ENCODE measurements around the gene TMEM117.

TMEM117 gene

GRCh38 chr12:43835656-43836474, at the start of gene TMEM117:
Gene TMEM117, plus strand, starts transcription at chr12:43836081.
- DNase-seq: no peak

DNA sequence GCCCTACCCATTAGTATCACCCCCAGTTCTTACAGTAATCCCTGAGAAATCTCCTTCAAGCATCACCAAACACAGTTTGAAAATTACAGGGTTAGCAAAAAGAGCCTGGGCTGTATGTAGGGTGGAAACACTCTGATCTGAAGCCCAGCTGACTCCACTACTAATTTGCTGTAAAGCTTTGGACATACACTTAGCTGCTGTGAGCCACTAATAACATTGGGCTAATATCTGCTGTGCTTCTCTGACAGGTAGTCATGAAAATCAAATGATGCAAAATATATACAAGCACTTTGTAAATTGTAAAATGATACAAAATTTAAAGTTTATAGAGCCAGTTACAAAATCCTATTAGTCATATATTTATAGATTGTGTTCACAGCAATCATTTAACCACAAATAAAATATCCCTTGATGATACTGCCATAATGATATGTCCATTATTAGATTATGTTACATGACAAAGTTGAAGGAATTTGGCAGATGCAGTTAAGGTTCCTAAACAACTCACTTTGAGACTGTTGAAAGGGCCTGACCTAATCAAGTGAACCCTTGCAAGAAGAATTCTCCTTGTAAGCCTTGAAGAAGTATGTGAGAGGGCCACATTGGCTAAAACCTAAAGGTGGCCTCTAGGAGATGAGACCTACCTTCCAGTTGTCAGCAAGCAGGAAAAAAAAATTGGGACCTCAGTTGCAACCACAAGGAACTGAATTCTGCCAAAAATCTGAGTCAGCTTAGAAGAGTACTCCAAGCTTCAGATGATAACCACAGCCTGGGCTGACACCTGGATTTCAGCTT, 48.8 kb upstream of the TMEM117 start:
- no peak for DNase-seq

DNA sequence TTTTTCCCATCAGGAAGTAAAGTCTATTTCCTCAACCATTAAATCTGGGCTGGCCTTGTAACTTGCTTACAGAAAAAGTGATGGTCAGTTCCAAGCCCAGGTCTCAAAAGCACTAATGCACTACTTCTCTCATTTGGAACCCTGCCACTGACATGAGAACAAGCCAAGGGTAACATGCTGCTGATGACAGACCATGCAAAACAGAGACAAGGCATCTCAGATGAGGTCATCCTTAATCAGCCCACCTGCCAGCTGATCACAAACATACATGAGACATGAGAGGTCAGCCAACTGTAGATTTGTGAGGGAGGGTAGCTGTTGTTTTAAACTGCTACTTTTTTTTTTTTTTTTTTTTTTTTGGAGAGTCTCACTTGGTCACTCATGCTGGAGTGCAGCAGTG, 45.9 kb upstream of the TMEM117 start:
- no peak for DNase-seq

GRCh38 chr12:43795716-43796280, 40.1 kb upstream of the TMEM117 start:
- no peak for DNase-seq

DNA sequence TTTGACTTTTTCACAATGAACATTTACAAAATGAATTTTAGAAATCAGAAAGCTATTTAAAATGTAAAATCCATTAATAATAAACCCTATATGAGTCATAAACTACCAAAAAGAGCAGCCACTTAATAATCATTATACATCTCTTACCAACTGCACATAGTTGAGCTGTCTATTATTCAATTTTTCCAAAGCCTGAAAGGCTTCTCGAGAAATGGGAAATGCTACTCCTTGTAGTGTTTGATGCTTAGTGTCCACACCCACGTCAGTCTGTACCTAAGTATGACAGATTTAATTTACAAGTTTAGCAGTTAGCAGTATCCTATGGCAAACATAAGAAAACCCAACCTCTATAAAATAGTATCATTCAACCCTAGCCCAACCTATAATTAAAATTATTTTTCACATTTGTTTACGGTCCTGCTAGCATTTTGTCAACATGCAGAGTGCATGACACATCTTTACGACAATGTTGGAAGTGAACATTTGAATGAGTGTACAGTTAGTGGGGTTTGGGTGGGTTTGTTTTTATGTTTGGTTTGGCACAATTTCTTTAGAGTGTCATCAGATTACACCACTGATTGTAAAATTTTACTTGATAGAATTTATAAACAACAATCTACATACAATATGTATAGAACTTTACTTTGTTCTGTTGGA, 38.2 kb upstream of the TMEM117 start:
- DNase-seq: no peak

- DNase-seq: no peak
These were observed 30.6 kb upstream of the TMEM117 start for GRCh38 chr12:43805149-43805859.

GRCh38 chr12:43805860-43806736, 29.8 kb upstream of the TMEM117 start, which contains the start of gene TWF1:
Gene TWF1, minus strand, starts transcription at chr12:43806317. Its CDS starts 72 bp downstream, at chr12:43806245.
- DNase-seq: no peak

GRCh38 chr12:43806737-43807072, 29.2 kb upstream of the TMEM117 start:
- no peak for DNase-seq

DNA sequence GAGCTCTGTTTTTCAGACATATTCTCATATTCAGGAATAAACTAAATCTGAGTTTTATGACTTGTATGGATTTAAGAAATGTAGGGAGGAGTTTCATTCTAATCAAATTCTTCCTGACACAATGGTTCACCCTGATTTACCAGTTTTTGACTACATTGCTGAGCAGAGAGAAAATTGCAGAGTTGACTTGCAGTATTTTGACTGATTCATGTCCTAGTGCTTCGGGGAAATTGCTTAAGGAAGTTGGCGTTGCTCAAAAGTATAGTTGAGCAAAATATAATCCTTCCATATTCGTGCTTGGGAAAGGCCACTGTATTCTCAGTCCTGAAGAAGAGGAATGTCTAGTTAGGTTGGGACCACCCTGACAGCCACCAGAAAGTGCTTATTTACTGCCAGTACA, 28.5 kb upstream of the TMEM117 start:
- no peak for DNase-seq

DNA sequence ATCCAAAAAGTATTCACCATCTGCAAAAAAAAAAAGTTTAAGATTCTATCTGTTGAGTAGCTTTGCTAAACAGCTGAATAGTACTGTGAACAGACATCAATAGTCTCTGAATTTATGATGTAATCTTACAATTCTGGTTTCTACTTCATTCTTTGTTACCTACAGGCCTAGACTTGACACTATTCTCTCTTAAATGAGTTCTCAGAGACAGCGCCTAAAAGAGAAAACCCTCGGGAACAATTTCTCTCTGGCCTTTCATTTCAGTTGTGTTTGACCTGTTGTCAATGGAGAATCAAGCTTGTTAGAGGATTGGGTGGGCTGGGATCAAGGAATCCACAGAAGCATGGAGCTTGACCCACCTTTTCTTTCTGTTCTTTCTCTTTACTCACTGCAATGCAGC, 23.8 kb upstream of the TMEM117 start:
- no peak for DNase-seq

DNA sequence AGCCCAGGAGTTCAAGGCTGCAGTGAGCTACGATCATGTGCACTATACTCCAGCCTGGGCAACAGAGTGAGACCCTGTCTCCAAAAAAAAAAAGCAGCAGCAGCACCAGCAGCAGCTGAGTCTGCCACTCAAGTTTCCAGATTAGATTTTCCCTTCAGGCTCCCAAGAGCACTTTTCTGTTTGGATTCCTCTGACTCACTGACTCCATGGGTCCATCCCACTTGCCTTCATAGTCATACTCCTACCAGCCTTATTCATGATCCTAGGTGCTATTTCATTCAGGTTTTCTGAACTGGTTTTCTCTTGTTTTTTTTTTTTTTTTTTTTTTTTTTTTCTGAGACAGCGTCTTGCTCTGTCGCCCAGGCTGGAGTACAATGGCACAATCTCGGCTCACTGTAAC, 23.0 kb upstream of the TMEM117 start:
- no peak for DNase-seq

GRCh38 chr12:43815416-43815815, 20.5 kb upstream of the TMEM117 start:
- DNase-seq: no peak

GRCh38 chr12:43816168-43816567, 19.7 kb upstream of the TMEM117 start:
- DNase-seq: no peak

DNA sequence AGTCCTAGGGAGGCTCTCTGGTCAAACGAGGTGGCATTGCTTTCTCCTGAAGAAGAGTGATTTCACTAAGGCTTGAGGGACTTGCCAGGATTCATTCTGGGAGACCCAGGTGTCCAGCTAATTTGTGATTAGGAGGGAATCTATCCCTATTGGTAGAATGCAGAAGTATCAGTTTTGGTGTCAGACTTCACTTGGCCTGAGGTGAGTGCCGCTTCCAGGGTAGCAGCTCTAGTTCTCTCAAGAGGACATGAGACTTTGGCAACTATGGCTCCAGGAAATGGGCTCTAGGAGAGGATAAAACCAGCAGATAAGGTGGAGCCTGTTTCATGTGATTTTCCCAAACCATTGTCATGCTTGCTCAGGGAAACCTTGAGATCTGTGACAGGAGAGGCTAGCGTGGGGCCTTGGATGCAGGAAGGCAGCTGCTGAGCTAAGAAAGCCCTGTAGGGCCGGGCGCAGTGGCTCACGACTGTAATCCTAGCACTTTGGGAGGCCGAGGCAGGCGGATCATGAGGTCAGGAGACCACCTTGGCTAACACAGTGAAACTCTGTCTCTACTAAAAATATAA, 11.6 kb upstream of the TMEM117 start:
- DNase-seq: no peak

DNA sequence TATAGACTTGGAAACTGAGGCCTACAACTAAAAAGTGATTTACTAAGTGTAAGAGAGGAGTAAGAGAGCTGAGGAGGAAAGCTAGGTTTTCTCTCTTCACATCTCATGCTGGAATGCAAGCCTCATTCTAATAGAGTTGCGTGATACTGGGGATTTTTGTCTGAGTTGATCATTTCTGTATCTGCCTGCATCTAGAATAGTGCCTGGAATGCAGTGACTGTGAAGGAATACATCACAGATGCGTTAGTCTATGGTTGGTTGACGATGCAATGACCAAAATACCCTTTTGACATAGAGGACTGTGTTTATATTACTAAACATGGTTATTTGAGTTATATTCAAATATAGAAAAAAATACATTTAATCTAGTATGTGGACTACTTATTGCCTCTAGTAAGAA, 9.2 kb upstream of the TMEM117 start:
- no peak for DNase-seq

DNA sequence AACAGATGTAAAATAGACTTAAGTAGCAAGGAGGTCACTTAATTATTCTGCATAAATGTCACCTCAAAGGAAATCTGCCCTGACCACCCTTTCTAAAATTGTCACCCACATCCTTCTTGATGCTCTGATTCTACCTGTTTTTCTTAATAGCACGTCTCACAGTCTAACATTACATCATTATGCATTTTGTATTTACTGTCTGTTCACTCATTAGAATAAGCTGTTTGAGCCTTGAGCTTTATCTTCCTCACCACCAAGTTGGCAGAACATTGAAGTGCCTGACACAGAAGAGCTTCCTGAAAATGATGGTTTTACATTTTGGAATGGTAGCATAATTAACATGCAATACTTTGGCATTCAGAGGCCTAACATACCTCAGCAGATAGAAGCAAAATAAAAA, 8.8 kb upstream of the TMEM117 start:
- DNase-seq: no peak

DNA sequence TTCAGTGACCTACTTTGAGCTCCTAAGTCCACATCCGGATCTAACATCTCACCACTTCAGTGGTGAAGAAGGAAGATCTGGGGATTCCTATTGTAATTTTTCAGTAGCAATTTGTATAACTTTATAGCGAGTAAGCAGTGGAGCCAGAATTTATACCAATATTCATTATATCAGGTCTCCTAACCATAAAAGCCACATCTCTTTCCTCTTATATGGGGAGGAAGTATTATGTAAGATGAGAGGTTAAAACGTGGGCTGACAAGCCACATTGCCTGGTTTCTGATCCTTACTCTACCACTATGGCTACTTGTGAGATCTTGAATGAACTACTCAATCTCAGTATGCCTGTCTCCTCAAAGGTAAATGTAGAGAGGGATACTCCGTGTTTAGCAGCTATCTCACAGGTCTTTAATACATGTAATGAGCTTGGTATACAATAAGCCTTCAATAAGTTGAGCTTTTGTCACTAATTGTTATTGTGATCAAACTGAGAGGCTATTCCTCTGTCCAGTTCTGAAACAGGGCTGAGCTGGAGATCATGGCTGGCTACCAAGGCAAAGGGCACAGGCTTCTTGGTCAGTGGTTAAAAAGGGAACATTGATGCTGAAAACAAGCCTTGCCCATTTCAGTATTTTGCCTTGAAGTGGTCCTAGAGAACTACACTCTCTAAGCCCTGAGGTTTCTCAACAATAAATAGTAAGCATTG, 3.3 kb upstream of the TMEM117 start:
- DNase-seq: no peak

- no peak for DNase-seq
These were observed 621 bp upstream of the TMEM117 start for GRCh38 chr12:43835264-43835655.

GRCh38 chr12:43836475-43836989, 651 bp downstream of the TMEM117 start:
- no peak for DNase-seq

DNA sequence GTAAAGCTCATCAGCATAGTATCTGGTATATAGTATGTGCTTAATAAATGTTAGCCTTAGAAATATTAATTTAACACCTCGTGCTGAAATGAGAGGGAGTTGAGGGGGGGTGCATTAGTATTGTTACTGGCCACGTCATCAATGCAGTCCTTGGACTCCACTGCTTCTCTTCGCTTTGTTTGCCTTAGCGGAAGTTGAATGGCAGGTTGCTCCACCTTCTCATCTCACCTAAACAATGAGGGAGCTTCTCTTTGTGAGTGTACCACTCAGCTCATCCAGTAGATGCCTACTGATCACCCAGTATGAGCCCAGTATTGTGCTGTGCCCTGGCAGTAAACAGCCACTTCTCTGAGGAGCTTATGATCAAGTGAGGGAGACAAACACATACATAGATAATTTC, 4.5 kb downstream of the TMEM117 start:
- DNase-seq: no peak
